HG03432 (cell line): ENCODE measurements around the gene IBA57.

ENCODE experiments used
- ATAC-seq: cut with Tn5 transposase; IDR thresholded peaks from one replicate; pipeline ENCODE4 v1.9.1; 2021; ENCODE audit warnings: mild to moderate bottlenecking, moderate library complexity; ENCODE audit not compliant: unreplicated experiment

IBA57 gene

GRCh38 chr1:228144193-228144992, 21.2 kb upstream of the IBA57 start:
- no peak for ATAC-seq

GRCh38 chr1:228144993-228145343, 20.6 kb upstream of the IBA57 start:
- ATAC-seq = no peak

- no peak for ATAC-seq
Measured at GRCh38 chr1:228145463-228146416, 19.9 kb upstream of the IBA57 start.

- no peak for ATAC-seq
Measured at GRCh38 chr1:228146417-228147150, 19.0 kb upstream of the IBA57 start.

- ATAC-seq = no peak
Measured at GRCh38 chr1:228147151-228147693, 18.4 kb upstream of the IBA57 start.

- no peak for ATAC-seq
Measured at GRCh38 chr1:228147768-228148167, 17.8 kb upstream of the IBA57 start.

GRCh38 chr1:228148196-228148861, 17.3 kb upstream of the IBA57 start:
- ATAC-seq = no peak

GRCh38 chr1:228148935-228149405, 16.6 kb upstream of the IBA57 start:
- no peak for ATAC-seq

- no peak for ATAC-seq
Measured at GRCh38 chr1:228149406-228150119, 16.0 kb upstream of the IBA57 start, which contains the start of gene GJC2. TSS of gene GJC2 (plus strand) at chr1:228149930. CDS start at chr1:228157759, 7,829 bp downstream.

- ATAC-seq = no peak
Measured at GRCh38 chr1:228150120-228150460, 15.5 kb upstream of the IBA57 start.

- no peak for ATAC-seq
Measured at GRCh38 chr1:228150461-228151179, 15.0 kb upstream of the IBA57 start.

- ATAC-seq = no peak
Measured at GRCh38 chr1:228151180-228151925, 14.3 kb upstream of the IBA57 start.

- ATAC-seq = no peak
Measured at GRCh38 chr1:228152097-228152917, 13.3 kb upstream of the IBA57 start.

GRCh38 chr1:228152918-228153258, 12.7 kb upstream of the IBA57 start:
- ATAC-seq = no peak

GRCh38 chr1:228154021-228154669, 11.5 kb upstream of the IBA57 start:
- ATAC-seq = no peak

- ATAC-seq = no peak
Measured at GRCh38 chr1:228154670-228155571, 10.7 kb upstream of the IBA57 start.
